Fibroblast of the aortic adventitia (primary cell): Measurements from ENCODE around the gene UCN. TPM values are rescaled to one million over a fixed set of nuclear protein-coding genes. Genes with fewer than 3 reads are reported as not detected.

ENCODE experiments used
- DNase-seq: peaks from one replicate; pipeline ENCODE4 v3.0.0-alpha.2; 2010; ENCODE audit warnings: low read depth
- H3K4me3 ChIP-seq: 2 replicates; pipeline ENCODE4 v1.5.1; 2011; ENCODE audit warnings: low read depth, mild to moderate bottlenecking, control low read depth, low read length, moderate library complexity
- total RNA-seq: library from RNA; depleted of rRNA; stranded (reverse); fragments of >200 nt; gene quantifications from 2 replicates; pipeline ENCODE4 v1.2.3, GENCODE V29; 2012; ENCODE audit warnings: low replicate concordance
- TF ChIP-seq, protein P1 (sequence below): IDR thresholded peaks from 2 replicates; pipeline ENCODE4 v1.5.1; 2011; ENCODE audit warnings: mild to moderate bottlenecking, low read length, control low read depth, inconsistent platforms; ENCODE audit not compliant: insufficient read depth

The UCN gene
- total RNA-seq, 1 donor: 0.27 TPM

DNA sequence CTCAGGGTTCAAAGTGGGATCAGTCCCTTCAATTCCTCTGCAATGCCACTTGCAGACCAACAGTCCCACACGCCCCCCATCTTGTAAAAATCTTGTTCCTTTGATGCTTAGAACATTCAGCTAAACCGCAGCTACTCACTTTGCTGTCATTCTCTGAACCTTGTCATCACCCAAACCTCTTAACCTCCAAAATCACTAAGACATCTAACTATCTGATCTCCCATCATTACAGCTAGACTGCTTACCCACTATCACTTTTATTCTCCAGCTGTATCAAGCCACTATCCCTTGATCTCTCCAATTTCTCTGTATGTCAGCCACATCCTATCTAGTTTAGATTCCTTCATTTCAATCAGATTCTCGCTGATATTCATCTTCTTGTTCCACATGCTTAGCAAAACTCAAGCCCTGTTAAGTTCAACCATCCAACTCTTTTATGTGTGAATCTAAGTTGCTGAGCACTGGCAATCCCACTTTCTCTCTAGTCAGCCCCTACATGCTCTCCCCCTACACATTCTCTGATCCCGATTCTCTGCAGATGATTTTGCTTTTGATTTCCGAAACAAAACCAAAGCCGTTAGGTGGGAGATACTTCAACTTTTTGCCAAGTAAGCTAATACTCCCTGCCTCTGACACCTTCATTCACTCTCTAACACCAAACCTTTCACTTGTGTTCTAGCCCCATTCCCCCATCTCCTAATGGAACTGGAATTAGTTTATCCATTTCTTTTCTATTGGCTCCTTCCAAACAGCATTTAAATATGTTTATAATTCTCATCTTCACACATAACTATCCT, 43.8 kb upstream of the UCN start:
- TF ChIP-seq, protein P1, sequence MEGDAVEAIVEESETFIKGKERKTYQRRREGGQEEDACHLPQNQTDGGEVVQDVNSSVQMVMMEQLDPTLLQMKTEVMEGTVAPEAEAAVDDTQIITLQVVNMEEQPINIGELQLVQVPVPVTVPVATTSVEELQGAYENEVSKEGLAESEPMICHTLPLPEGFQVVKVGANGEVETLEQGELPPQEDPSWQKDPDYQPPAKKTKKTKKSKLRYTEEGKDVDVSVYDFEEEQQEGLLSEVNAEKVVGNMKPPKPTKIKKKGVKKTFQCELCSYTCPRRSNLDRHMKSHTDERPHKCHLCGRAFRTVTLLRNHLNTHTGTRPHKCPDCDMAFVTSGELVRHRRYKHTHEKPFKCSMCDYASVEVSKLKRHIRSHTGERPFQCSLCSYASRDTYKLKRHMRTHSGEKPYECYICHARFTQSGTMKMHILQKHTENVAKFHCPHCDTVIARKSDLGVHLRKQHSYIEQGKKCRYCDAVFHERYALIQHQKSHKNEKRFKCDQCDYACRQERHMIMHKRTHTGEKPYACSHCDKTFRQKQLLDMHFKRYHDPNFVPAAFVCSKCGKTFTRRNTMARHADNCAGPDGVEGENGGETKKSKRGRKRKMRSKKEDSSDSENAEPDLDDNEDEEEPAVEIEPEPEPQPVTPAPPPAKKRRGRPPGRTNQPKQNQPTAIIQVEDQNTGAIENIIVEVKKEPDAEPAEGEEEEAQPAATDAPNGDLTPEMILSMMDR: no peak
- DNase-seq: no peak

DNA sequence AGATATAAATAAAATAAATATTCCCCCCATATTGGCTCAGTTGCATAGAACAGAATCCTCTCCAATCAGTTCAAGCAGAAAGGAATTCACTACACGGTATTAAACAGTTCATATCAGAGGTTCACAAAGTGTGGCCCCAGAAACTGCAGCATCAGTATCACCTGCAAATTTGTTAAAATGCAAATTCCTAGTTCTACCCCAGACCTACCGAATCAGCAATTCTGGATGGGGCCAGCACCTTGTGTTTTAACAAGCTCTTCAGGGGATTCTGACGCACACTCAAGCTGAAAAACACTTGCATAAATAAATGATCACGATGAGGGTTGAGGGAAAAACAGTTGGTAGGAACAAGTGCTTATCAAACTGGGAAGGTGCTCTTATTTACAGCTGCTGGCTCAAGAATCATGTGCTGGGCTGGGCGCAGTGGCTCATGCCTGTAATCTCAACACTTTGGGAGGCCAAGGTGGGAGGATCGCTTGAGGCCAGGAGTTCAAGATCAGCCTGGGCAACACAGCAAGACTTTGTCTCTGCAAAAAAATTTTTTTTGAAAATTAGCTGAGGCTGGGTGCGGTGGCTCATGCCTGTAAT, 42.0 kb upstream of the UCN start:
- TF ChIP-seq, protein P1: no peak
- no peak overlapping the region for H3K4me3 ChIP-seq
- DNase-seq: no peak

More for the DNA sequence above, 43.8 kb upstream of the UCN start:
- no peak overlapping the region for H3K4me3 ChIP-seq

DNA sequence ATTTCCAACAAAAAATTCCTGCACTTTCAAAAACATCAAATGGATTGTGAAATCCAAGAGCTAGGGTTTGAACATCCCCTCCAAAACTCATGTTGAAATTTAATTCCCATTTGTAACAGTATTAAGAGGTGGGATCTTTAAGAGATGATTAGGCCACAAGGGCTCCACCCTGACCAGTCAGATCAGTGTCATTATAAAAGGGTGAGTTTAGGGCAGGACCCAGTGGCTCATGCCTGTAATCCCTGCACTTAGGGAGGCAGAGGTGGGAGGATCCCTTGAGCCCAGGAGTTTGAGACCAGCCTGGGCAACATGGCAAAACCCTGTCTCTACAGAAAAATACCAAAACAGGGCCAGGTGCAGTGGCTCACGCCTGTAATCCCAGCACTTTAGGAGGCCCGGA, 39.4 kb upstream of the UCN start:
- TF ChIP-seq, protein P1: no peak
- H3K4me3 ChIP-seq: no peak overlapping the region
- no peak for DNase-seq

DNA sequence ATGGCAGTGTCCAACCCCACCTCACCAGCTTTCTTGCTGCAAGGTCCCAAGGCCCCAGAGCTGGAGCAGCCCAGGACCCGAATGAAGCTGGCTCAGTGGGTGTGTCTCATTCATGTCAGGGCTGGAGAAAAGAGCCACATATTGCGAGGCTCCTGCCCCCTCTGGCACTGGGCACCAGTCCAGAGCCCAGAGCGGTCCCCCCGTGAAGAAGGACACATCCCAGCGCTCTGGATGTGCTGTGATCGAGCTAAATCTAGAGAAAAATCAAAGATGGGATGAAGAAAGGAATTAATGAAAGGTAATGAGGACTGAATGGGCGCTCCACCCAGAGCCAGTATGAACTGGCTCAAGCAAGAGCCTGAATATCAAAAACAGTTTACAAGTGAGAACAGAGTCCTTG, 27.9 kb upstream of the UCN start:
- no peak overlapping the region for H3K4me3 ChIP-seq
- DNase-seq: no peak
- TF ChIP-seq, protein P1: no peak

DNA sequence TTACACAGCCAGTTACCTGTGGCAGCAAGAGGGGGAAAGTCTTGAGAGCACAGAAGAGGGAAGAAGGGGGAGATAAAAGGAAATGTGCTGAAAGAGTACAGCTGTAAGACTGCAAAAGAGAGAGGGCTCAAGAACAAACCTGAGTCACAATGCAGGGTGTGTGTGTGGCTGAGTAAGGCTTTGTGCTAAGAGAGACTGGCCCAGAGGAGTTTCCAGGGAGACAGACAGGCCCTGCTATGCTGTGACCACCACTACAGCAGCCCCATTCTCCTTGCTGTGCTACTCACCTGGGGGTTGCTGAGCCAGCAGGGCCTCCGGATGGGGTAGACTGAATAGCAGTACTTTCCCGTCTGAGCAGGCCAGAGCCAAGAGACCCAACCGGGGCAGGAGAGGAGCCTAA, 27.1 kb upstream of the UCN start:
- no peak overlapping the region for H3K4me3 ChIP-seq
- TF ChIP-seq, protein P1: no peak
- no peak for DNase-seq

DNA sequence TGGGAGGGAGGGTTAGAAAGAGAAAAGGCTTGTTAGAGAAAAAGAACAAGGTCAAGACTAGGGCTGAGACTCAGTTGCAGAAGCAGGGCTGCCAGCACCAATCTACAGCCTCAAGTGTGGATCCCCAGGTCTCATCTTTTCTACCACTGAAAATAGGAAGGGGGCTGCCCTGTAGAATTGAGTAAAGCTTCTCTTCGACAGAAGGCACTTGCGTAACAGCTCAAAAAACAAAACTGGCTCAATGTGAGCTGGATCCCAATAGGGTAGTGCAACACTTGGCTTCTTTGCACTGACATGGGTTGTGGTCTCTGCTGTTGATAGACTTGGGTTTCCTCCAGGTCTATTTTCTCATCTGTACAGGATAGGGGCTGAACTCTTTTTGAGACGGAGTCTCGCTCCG, 16.5 kb upstream of the UCN start:
- TF ChIP-seq, protein P1: no peak
- DNase-seq: no peak
- H3K4me3 ChIP-seq: no peak overlapping the region
